Hindlimb muscle (tissue), 1 donor: ENCODE results near the gene EIF6. TPM values are rescaled to one million over a fixed set of nuclear protein-coding genes. Genes with fewer than 3 reads are reported as not detected.

Source experiments
- DNase-seq: peaks from one replicate; pipeline ENCODE4 v3.0.0-alpha.2; 2013
- polyA plus RNA-seq: library from polyadenylated mRNA; unstranded; fragments of 120-200 nt; gene quantifications from one replicate; pipeline ENCODE4 v1.2.1, GENCODE V29; 2013; ENCODE audit not compliant: insufficient read length

Gene EIF6
- polyA plus RNA-seq, 1 donor: 75.6 TPM

DNA sequence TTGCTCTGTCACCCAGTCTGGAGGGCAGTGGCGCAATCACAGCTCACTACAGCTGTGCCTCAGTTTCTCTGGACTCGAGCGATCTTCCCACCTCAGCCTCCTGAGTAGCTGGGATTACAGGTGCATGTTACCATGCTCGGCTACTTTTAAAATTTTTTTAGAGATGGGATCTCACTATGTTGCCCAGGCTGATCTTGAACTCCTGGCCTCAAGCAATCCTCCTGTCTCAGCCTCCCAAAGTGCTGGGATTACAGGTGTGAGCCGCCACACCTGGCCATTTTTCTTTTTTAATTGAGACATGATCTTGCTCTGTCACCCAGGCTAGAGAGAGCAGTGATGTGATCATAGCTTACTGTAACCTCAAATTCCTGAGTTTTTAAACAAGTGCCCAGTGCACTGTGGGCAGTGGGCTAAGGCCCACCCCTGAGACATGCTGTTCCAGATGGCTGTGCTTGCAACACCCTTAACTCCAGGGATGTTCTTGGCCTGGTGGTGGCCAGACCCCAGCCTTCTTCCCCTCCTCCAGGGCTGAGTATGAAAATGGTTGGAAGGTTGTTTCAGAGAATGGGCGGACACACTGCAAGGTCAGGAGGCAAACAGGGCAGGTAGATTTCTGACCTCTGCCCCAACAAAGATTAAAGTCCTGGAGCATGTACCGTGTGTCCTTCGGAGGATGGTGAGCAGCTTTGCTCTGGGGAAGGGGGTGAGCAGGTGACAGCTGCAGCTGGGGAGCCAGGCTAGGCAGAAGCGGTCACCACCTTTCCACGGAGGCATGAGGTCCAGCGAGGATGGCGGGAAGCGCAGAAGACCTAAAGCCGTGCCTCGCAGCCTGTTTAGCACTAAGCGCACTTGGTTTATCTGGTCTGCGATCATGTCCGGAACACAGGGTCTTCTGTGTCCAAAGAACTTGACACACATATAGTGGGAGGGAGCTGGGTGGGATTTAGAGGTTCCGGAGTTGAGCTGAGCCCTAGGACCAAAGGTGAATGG is 9.0 kb upstream of the EIF6 start:
- no peak for DNase-seq

DNA sequence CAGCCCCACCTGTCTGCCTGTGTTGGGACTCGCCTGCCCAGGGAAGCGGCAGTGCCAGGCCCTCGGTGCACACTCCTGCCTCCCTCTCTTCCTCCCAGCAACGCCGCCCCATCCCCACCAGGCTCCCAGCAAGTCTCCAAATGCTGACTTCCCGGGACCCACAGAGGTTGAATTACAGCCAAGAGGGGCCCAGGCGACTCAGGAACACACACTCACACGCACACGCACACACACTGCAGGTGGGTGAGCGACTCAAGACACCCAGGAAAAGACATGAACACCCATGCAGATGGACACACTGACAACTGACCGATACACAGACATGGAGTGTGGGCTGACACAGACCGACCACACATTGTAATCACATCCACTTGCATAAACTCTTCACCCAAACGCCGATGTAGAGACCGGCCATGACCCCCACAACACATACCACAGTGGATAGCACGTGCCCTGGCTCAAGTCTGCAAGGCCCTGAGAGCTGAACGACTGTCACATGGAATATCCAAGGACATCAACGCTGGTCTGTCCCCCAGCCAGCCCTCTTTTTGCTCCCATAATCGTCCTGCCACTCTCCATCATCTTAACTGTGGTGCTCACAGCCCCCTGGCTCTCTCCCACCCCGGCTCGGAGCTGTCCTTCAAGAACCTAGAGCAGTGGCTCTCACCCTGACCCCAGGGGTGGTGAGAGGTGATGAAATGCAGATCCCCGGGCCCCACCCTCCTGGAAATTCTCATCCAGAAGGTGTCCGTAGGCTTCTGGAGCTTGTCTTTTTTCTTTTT is 8.1 kb upstream of the EIF6 start:
- DNase-seq: no peak

DNA sequence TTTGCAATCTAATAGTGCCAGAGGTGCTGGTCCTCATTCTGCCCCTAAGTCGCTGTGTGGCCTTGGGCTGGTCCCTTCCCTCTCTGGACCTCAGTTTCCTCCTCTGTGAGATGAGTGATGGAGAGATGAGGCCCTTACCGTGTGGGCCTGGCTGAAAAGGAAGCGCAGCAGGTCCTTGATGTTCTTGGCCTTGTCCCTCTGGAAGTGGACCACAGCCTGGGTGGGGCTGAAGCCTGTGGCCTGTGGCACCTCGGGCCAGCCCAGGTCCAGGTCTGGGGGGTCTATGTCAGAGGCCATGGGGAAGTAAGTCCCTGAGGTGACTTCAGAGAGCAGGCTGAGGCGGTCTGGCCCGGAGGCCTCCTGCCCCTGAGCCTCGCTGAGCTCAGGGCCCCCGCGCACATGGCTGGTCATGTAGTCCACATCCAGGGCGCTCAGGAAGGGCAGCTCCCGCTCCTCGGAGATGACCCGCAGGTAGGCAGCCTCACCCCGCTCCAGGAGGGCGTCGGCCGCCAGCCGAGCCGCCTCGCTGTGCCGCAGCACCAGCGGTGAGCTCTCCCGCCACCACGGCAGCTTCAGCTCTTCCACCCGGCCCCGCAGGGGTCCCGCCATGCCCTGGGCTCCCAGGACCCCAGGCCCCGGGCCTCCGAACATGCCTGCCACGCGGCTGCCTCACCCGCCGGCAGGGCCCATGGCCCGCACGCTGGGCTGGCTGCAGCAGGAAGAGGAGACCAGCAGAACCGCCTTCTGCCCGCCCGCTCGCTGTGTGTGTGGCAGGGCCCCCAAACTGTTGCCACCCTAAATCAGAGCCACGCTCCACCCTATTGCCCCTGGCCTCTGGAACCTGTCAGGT is 7.3 kb upstream of the EIF6 start, which contains the start of gene FAM83C:
Gene FAM83C, minus strand, starts transcription at position 772 of the 850 bp plus-strand sequence. Its CDS starts 121 bp downstream, at position 651.
- no peak for DNase-seq

DNA sequence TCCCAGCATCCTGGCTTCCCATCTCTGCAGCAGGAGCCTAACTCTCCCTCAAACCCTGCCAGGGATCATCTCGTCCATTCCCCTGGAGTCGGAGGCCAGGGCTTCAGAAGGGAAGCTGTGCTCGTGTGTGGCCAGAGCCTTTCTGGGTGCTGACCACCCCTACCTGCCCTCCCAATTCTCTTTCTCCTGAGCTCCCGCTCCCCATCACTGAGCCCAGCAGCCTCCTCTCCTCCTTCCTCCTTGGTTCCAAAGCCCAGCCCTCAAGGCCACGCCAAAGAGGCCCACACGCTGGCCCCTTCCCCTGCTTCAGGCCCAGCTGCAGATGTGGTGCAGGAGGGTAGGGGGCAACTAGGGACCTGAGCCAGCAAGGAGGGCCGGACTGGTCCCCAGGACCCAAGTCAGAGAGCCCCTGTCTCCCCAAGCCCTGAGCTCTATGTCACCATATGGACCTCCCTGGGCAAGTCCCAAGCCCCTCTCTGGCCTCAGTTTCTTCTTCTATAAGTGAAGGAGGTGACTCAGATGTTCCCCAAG is 6.4 kb upstream of the EIF6 start:
- no peak for DNase-seq

DNA sequence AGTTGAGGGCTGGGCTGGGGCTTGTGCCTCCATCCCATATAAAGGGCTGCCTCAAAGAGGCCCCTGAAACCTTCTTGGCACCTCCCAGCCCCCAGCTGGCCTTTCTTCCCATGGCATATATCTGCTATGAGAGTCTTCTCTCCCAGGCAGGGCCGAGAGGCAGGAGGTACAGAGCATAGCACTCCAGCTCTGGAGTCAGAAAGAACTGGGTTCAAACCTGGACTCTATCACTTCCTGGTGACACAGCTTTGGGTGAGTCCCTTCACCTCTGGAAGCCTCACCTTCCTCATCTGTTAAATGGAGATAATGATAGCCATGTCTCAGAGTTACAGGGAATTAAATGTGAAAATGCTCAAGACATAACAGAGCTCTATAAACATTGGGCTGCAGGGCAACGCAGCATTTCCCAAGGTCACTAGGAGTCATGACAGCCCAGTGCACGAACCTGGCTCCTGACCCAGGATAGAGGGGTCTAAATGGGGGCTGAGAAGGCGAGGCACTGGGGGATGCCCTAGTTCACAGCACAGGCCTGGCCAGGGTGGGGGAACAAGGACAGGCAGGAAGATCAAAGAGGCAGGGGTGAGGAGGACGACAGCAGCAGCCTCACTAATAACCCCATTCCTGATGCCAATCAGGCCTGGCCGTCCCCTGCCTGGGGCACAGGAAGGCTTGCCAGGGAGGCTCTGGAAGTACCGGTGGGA is 5.8 kb upstream of the EIF6 start:
- DNase-seq: no peak

DNA sequence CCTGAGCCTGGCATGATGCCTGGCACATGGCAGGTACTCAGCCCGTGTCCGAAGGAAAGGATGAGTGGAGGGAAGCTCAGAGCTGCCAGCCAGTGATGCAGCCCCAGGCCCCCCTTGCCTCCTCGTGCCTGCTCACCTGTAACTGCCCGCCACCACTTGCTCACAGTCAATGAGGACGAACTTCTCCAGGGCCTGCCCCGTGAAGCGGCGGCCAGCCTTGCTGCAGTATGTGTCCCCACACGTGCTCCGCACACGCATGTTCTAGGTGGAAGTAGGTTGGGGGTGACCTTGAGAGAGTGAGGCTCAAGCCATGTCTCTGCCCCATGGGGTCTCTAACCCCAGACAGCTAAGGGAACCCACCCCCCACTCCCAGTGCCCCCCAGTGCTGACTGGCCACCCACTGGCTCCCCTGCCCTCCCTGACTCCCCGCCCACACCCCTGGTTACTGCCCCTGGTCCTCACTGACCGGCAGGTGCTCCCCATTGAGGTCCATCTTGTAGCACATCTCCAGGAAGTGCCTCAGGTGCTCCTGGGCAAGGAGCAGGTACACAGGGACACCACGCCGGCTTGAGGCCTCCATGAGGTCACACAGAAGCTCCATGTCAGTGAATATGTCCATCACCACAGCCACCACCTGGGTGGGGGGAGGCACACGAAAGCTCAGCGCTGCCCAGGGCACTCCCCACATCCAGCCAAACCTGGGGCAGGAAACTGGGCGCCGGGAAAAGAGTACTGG is 3.9 kb upstream of the EIF6 start:
- no peak for DNase-seq

DNA sequence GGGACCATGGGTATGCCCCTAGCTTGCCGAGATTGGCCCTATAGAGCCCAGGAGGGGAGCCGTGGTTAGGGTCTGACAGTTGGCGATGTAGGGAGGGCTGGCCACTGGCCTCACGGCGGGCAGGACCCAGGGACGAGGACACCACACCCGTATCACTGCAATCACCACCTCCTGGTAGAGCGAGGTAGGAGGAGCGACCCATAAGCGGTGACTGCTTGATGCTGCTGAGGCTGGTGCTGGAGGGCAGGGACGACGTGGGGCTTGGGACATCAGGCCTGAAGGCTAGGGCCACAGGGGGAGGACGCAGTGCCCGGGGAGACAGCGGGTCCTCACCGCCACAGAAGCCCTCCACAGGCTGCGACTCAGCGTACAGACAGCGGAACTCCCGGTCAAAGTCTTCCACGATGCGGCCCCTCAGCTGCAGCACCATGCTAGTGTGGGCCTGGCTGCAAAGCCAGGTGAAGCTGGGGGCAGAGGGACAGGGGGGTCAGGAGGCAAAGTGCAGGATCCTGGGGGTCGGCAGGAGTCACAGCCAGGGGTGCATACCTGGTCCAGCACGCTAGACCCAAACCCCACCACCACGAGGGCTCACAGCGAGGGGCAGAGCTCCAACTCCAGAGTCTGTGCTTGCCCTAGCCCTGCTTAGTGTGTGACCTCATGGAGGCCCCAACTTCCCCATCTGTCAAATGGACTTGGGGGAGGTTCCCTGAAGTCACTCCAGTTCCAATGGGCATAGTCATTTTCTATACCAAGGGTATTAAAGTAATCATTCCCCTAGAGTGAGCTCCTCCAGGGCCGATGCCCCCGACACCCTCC is 3.1 kb upstream of the EIF6 start:
- DNase-seq: no peak

DNA sequence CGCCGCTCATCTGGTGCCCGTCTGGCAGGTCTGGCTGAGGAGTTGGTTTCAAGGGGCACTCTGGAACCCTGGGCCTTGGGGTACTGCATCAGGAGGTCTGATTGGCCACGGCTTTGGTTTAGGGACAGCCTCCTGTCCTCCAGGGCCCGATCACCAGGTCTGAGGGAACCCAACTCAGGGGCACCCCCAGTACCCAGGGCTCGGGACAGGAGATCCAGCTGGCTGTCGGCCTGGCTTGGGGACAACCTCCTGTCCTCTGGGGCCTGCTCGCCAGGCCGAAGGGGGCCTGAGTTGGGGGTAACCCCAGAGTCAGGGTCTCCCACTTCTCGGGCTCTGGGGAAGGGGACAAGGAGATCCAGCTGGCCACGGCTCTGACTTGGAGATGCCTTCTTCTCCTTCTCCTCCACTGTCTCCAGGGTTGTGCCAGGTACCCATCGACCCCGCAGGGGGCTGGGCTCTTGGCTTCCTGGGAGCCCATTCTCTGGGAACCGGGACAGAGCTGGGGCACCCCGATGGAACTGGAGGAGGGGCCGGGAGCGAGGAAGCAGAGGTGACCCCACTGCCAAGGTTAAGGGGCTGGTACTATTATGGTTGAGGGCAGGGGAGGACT is 2.4 kb upstream of the EIF6 start:
- DNase-seq: no peak

DNA sequence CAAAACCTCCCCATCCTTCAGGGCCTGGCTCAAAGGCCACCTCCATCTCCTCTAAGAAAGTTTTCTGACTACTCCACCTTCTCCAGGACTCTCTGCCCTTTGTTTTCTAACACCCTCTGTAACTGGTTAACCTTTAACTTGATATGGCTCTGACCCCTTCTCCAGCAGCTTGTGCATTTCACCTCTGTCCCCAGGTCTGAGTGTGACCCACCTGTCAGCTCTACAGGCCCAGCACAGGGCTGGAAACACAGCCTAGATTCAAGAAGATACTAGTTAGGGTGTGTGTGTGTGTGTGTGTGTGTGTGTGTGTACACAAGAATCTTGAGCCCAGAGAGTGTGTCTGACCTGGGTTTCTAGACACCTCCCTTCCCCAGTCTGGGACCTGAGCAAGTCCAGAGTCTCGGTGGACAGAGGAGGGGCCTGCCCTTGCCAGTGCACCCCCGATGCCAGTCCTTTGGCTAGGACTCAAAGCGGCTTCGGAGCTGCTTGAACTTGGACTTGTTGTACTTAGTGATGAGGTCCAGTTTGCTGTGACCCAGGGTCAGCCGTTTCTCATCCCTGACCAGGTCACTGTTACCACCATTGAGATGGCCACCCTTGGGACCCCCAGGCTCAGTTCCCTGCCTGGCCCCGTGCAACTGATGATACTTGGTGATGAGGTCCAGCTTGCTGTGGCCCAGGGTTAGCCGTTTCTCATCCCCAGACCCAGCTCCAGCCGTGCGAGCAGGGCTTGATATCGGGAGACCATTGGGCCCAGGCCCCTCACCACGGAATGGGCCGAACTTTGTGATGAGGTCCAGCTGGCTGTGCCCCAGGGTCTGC is 1.7 kb upstream of the EIF6 start:
- no peak for DNase-seq

DNA sequence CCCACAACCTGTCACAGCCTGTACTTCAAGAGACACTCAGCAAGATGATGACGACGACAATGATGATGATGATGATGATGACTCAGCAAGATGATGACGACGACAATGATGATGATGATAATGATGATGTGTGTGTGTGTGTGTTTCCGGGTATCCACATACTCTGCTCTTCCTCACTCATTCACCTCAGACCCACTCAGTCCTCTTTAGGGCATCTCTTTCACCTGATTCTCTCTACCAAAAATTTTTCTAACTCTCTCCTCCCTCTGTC is 1.2 kb upstream of the EIF6 start:
- no peak for DNase-seq

DNA sequence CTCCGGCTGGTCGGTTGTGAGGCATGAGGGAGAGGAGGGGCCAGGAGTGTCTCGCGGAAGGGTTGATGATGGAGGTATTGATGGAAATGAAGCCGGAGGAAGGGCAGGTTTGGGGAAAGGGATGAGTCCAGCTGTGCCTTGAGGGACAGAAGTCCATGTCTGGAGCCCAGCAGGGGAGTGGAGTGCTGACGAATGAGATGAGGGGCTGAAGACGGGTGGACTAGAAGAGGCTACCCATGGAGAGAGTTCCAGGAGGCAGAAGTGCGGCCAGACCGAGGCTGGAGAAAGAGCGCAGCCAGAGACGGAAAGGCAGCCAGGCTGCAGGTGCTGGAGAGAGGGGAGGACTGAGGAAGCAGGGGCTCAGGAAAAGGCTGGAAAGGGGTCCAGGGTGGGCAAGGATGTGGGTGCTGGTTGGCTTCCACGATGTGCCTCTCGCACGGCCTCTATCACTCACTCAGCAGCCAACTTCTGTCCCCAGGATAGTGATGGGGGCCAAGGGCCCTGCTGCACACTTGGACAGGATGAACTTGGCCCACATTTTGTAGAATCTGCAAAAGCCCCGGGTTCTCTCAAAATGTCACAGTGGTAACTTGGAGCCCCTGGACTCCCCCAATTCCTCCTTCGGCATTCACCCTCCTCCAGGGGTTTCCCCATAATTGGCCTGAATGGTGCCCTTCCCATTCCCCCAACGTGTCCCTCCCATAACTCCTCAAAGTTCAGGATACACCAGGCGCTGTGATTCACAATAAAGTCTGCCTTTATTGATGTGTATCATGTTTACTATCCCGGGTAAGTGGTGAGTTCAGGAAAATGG is 627 bp upstream of the EIF6 start:
- no peak for DNase-seq

DNA sequence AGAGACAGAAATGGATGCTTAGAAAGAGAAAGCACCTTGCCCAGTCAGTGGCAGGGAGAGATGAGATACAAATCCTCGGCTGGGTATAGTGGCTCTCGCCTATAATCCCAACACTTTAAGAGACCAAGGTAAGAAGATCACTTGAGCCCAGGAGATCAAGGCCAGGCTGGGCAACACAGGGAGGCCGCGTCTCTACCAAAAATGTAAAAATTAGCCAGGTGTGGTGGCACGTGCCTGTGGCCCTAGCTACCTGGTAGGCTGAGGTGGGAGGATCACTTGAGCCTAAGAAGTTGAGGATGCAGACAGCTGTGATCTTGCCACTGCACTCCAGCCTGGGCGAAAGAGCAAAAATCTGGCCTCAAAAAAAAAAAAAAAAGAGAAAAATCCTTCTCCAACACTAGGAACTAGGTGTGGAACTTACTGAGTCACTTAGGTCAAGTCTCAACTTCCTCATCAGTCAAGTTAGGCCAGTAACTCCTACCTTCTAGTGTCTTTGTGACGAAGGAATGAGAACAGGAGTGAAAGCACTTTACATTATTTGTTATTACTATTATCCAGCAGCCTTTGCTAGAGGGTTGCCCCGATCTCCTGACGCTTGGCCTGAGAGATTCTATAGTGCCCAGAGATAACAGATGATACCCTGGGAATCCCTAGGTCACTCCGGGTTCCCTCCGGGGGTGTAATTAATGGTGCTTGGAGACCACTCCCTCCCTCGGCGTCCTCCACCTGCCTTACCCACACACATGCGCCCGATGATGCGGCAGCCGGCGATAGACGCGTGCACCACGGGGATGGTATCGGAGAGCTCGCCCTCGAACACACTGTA is 918 bp downstream of the EIF6 start:
- no peak for DNase-seq

DNA sequence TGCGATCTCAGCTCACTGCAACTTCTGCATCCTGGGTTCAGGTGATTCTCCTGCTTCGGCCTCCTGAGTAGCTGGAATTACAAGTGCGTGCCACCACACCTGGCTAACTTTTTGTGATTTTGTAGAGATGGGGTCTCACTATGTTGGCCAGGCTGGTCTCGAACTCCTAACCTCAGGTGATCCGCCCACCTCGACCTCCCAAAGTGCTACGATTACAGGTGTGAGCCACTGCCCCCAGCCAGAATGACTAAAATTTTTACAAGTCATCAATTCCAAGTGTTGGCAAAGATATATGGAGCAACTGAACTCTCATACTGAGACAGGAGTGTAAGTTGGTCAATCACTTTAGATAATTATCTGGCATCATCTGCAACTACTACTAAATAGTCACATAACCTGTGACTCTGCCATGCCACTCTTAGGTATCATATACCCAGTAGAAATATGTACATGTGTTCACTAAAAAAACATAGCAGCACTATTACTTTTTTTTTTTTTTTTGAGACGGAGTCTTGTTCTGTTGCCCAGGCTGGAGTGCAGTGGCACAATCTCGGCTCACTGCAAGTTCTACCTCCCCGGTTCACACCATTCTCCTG is 3.0 kb downstream of the EIF6 start:
- DNase-seq: no peak

DNA sequence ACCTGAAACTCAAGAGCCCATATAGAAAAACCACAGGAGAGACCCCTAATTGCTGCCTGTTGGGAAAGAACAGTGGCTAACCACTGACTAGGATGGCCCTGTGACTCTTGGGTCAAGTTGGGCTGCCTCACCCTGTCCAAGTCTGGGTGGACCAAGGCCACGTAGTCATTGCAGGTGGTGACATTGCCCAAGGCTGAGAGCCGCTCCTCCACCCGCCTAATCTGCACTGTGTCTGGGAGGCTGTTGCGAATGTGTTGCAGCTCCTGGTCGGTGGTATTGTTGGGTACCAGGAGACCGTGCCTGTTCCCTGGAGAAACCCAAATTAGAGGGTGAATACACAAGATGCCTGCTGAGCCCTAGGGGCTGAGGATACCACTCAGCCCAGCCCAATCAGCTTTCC is 4.0 kb downstream of the EIF6 start:
- DNase-seq: no peak

DNA sequence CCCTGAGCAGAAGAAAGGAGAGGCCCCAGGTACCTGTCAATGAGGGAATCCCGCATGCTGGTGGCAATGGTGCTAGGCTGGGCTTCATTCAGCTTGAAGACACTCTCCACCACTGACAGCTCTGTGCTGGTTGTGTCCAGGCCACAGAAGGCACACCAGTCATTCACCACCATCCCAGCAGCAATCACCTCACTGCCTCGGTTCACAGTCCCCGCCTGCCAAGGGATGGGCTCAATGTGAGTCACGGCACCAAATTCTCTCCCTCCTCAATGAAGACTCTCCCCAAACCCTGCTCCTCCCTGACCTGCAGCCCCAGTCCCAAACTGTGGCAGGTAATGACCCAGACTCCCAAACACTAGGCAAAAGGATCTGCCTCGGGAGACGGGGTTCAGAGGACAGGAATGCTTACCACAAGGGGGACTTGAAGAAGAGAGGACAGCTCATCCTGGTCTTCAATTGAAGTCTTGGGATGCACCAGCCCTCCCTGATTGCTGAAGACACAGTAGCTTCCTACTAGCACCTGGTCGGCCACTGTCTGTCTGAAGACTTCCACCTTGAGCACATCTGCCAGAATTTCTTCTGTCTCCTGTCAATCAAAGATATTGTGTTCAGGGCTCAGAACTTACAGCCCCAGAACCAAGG is 4.9 kb downstream of the EIF6 start:
- DNase-seq: no peak

DNA sequence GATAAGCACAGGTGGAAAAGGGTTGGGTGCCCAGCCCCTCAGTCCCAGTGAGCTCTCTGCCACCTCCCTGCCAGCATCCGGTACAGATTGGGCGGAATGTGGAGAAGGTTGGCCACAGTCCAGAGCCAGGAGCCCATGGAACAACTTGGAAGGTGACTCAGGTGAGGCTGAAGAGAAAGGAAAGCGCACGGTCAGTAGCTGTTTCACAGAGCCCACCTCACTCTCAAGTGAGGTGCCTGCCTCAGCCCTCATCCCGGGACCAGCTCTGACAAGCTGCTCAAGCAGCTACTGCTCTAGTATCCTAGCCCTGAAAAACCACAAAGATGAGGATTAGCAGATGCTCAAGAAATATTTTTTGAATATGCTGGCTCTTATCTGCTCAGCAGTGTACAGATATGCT is 5.5 kb downstream of the EIF6 start:
- DNase-seq: no peak
